GM18517 (cell line): Measurements from ENCODE around the gene FAM43B.

Experiments
- ATAC-seq: cut with Tn5 transposase; IDR thresholded peaks from one replicate; pipeline ENCODE4 v1.9.1; 2021; ENCODE audit warnings: mild to moderate bottlenecking, moderate library complexity; ENCODE audit not compliant: unreplicated experiment

FAM43B gene

GRCh38 chr1:20589331-20590278 lies 37.2 kb downstream of the FAM43B start:
- no peak for ATAC-seq

DNA sequence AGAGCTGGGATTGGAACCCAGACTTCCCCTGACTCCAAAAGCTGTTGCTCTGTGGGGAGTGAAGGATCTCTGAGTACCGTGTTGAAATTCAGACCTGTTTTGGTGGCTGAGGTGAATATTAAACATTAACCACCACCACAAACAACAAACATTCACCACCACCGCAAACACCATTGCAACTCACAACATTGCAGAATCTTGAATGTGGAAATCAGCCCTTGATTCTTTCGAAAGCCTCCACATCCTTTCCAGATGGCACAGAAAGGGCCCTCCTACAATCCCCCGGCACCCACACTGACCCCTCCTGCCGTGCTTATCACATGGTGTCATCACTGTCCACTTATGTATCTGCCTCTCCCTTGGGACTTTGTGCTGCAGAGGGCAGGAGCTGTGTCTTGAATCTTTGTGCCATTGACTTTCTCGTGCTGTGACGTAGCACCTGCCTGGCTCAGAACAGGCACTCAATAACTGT lies 38.0 kb downstream of the FAM43B start:
- no peak for ATAC-seq

- ATAC-seq: no peak
These were observed 41.4 kb downstream of the FAM43B start for GRCh38 chr1:20593756-20594155.

DNA sequence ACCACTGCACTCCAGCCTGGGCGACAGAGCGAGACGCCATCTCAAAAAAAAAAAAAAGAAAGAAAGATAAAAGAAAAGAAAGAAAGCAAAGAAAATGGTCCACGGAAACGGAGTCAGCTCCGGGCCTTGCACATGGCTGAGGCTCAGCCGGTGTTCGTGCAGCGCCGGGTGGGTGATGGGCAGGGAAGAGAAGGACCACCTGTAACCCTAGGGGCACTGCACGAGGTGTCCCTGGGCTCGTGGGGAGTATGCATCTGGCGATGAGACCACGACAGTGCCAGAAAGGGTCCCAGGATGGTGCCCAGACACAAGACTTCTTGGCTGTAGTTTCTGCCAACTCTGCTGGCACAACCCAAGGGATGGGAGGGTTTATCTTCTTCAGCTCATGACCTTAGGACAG lies 42.4 kb downstream of the FAM43B start:
- no peak for ATAC-seq

- ATAC-seq: no peak
These were observed 43.7 kb downstream of the FAM43B start for GRCh38 chr1:20596106-20596505.

DNA sequence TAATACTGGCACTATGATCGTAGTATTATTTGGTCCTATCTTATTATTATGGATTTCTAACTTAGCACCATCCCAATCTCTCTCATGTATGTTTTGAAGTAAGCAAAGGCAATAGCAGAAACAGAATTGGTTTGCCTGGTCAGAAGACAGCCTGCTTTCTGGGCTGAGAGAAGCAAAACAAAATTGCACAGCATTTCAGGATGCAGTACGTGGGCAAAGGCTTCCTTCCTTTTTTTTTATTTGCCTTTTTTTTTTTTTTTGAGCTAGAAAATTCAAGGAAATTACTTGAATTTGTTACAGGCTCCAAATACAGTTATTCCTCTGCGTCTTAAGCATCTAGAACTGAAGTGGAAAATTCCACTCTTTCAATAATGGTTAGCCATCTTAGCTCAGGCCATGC lies 45.3 kb downstream of the FAM43B start:
- no peak for ATAC-seq

DNA sequence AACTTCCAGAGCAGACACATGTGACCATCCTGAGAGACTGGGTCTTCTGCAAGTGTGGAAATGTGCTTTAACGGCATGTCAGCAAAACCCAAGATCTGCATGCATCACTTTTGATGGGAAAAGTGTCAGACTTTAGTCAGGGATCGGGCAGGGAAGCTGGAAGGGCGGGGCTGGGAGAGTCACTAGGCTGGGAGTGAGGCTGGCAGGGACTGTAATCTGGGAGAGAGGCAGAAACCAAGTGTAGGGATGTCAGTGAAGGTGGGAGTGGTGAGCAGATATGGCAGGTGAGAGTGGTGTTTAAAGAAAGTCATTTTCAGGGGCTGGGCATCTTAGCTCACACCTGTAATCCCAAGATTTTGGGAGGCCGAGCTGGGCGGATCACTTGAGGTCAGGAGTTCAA lies 47.8 kb downstream of the FAM43B start:
- ATAC-seq: no peak

DNA sequence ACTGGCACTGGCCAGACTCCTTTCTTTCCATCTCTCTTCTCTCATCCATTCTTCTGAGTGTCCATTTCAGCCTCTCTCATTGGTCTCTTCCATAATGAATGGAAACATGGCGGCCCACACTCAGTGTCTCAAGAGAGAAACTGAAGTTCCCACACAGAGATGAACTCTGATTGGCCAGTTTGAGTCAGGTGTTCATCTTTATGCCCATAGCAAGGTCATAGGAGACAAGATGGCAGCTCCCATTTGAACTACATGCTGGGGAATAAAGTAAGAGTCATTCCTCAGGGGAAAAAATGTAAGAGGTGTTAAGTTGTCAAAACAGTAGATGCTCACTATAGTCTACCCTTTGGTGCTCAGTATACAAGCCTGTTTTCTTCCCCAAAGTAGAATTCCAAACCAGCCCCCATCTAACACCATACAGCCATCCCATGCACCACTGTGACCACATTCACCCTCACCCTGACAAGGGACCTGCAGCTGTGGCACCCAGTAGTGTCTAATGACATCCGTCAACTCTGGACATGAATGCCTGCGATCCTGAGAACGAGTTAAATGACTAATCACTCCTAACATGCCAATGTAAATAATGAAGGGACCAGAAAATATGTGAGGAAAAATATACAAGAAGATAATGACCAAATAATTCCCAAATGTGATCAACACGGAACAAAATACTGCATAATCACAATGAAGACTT lies 48.9 kb downstream of the FAM43B start:
- no peak for ATAC-seq

GRCh38 chr1:20602851-20603450 lies 50.6 kb downstream of the FAM43B start:
- ATAC-seq: no peak

- ATAC-seq: no peak
These were observed 51.4 kb downstream of the FAM43B start for GRCh38 chr1:20603504-20604464.
